Measurements from ENCODE around the gene PLA2R1.

The PLA2R1 gene

GRCh38 chr2:159891917-159892730 is 170.3 kb downstream of the PLA2R1 start:
- no peak for DNase-seq

- no peak for DNase-seq
Observed at GRCh38 chr2:159891267-159891588, 171.2 kb downstream of the PLA2R1 start.

- DNase-seq: no peak
Observed at GRCh38 chr2:159890551-159891266, 171.7 kb downstream of the PLA2R1 start.

GRCh38 chr2:159882130-159882745 is 180.2 kb downstream of the PLA2R1 start:
- DNase-seq: no peak

Measured in activated CD4-positive, alpha-beta T cell treated with anti-CD3 and anti-CD28 coated beads, Interleukin-2, amount 50 U/mL, for 4 hours (primary cell).